DND-41 (cell line): ENCODE results near the gene GH2.
"Not testable (repeated sequence)": the region's sequence is repeated elsewhere in the genome, so short reads cannot be mapped to it uniquely, and the experiment has no call there.

ENCODE experiments used
- EZH2 ChIP-seq: IDR thresholded peaks from 3 replicates; pipeline ENCODE4 v1.6.1; 2012; ENCODE audit warnings: borderline replicate concordance, low read depth, mild to moderate bottlenecking, moderate library complexity, low read length, inconsistent platforms; ENCODE audit not compliant: severe bottlenecking
- TF ChIP-seq, protein P1 (sequence below): IDR thresholded peaks from 2 replicates; pipeline ENCODE4 v1.5.1; 2012; ENCODE audit warnings: borderline replicate concordance, low read length, moderate library complexity, mild to moderate bottlenecking; ENCODE audit not compliant: poor library complexity, severe bottlenecking; ENCODE audit errors: extremely low read depth

DNA sequence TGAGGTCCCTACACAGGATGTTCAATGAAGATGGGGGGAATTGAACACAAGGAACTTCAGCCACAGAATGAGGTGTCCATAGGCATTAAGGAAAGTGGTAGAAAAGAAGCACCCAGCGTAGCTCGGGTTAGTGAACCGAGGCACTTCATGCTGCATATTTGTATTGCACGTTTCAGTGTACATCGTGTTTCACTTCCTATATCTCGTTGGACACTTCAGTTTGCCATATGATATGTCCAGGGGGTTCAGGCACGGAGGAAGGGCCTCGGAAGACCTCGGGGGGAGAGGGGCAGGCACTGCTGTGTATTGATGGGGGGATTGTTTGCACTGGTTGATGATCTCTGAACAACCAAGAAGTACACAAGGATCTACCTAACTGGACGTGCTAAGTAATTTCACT is 34.0 kb upstream of the GH2 start:
- TF ChIP-seq, protein P1, sequence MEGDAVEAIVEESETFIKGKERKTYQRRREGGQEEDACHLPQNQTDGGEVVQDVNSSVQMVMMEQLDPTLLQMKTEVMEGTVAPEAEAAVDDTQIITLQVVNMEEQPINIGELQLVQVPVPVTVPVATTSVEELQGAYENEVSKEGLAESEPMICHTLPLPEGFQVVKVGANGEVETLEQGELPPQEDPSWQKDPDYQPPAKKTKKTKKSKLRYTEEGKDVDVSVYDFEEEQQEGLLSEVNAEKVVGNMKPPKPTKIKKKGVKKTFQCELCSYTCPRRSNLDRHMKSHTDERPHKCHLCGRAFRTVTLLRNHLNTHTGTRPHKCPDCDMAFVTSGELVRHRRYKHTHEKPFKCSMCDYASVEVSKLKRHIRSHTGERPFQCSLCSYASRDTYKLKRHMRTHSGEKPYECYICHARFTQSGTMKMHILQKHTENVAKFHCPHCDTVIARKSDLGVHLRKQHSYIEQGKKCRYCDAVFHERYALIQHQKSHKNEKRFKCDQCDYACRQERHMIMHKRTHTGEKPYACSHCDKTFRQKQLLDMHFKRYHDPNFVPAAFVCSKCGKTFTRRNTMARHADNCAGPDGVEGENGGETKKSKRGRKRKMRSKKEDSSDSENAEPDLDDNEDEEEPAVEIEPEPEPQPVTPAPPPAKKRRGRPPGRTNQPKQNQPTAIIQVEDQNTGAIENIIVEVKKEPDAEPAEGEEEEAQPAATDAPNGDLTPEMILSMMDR, result not testable (repeated sequence)
- not testable (repeated sequence) for TF ChIP-seq EZH2
